KMS-11 (cell line): Measurements from ENCODE around the gene FOXP1.

ENCODE experiments used
- H2AFZ ChIP-seq: fragments of 200-600 bp; sonication (generic); 2 replicates; pipeline ENCODE4 v1.6.1; 2016; ENCODE audit warnings: antibody characterized with exemption, mixed run types, low read depth
- H3K27ac ChIP-seq: fragments of 200-600 bp; sonication (generic); 2 replicates; pipeline ENCODE4 v1.6.1; 2016; ENCODE audit warnings: mild to moderate bottlenecking, mixed run types
- H3K27me3 ChIP-seq: fragments of 200-600 bp; sonication (generic); 2 replicates; pipeline ENCODE4 v1.6.1; 2017; ENCODE audit warnings: mild to moderate bottlenecking, low read depth, mixed run types, moderate library complexity; ENCODE audit not compliant: insufficient read depth
- H3K36me3 ChIP-seq: fragments of 200-600 bp; sonication (generic); 2 replicates; pipeline ENCODE4 v1.6.1; 2017; ENCODE audit warnings: mild to moderate bottlenecking, mixed run types; ENCODE audit not compliant: insufficient read depth
- H3K4me1 ChIP-seq: fragments of 200-600 bp; sonication (generic); 2 replicates; pipeline ENCODE4 v1.6.1; 2016; ENCODE audit warnings: mild to moderate bottlenecking, low read depth, mixed run types; ENCODE audit not compliant: poor library complexity, severe bottlenecking
- H3K4me2 ChIP-seq: fragments of 200-600 bp; sonication (generic); 2 replicates; pipeline ENCODE4 v1.7.0; 2016; ENCODE audit warnings: mild to moderate bottlenecking, mixed run types
- H3K4me3 ChIP-seq: fragments of 200-600 bp; sonication (generic); IDR thresholded peaks from 2 replicates; pipeline ENCODE4 v1.6.1; 2017; ENCODE audit warnings: low read depth, low read length, mixed read lengths; ENCODE audit not compliant: insufficient read depth
- H3K79me2 ChIP-seq: fragments of 200-600 bp; sonication (generic); 2 replicates; pipeline ENCODE4 v1.6.1; 2016; ENCODE audit warnings: low read depth, mixed run types; ENCODE audit not compliant: insufficient read depth
- H3K9ac ChIP-seq: fragments of 200-600 bp; sonication (generic); 2 replicates; pipeline ENCODE4 v1.6.1; 2016; ENCODE audit warnings: mild to moderate bottlenecking, mixed run types
- H4K20me1 ChIP-seq: fragments of 200-600 bp; sonication (generic); 2 replicates; pipeline ENCODE4 v1.6.1; 2016; ENCODE audit warnings: mild to moderate bottlenecking, mixed run types; ENCODE audit not compliant: insufficient read depth
- CTCF ChIP-seq: fragments of 200-600 bp; sonication (generic); conservative IDR thresholded peaks from 2 replicates; pipeline ENCODE4 v1.6.1; 2017; ENCODE audit warnings: low read depth, mild to moderate bottlenecking, antibody characterized with exemption, low read length, moderate library complexity, mixed read lengths

FOXP1 gene

DNA sequence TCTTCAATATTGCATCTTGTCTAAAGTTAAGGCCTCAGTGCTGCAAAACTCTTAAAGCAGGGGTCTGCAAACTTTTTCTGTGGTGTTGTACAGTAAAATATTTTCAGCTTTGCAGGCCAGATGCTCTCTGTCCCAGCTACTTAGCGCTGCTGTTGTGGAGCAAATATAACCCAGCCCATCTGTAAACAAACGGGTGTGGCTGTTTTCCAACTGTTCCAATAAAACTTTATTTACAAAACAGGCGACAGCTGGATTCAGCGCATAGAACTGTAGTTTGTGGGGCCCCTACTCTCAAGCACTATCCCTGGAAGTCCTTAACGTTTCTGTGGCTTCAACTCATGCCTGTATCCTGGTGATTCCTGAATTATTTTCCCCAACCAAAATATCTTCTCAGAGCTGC is 365.0 kb downstream of the FOXP1 start:
- no peak overlapping the region for H2AFZ ChIP-seq
- TF ChIP-seq CTCF = no peak
- no peak overlapping the region for H3K4me2 ChIP-seq
- H3K79me2 ChIP-seq = no peaks in the 10 kb centered on the region
- H3K27ac ChIP-seq = no peak overlapping the region
- no peaks in the 10 kb centered on the region for H3K27me3 ChIP-seq
- no peak overlapping the region for H3K4me3 ChIP-seq
- no peak overlapping the region for H3K9ac ChIP-seq
- no peaks in the 10 kb centered on the region for H3K36me3 ChIP-seq
- H4K20me1 ChIP-seq = no peaks in the 10 kb centered on the region
- no peaks in the 10 kb centered on the region for H3K4me1 ChIP-seq

GRCh38 chr3:71217640-71218222 is 365.8 kb downstream of the FOXP1 start:
- H3K27me3 ChIP-seq = no peaks in the 10 kb centered on the region
- no peaks in the 10 kb centered on the region for H4K20me1 ChIP-seq
- no peak overlapping the region for H3K27ac ChIP-seq
- no peak for TF ChIP-seq CTCF
- H3K4me2 ChIP-seq = no peak overlapping the region
- no peaks in the 10 kb centered on the region for H3K4me1 ChIP-seq
- no peak overlapping the region for H3K9ac ChIP-seq
- no peak overlapping the region for H2AFZ ChIP-seq
- no peaks in the 10 kb centered on the region for H3K79me2 ChIP-seq
- no peak overlapping the region for H3K4me3 ChIP-seq
- H3K36me3 ChIP-seq = no peaks in the 10 kb centered on the region

DNA sequence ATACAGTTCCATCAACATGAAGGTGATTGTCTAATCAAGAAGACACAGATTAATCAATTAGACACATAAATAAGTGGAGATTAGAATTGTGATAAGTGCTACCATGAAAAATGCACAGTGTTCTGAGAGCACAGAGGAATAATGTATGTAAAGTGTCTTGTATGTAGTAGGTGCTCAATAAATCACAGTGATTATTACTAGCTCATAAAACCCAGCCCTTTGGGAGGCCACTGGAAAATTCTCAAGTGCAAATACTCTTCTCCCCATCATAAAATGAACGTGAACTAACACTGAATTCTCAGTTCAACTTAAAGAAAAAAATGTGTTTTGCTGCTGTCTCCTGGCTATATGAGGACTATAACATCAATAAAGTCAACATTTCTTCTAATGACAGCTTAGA is 368.2 kb downstream of the FOXP1 start:
- no peaks in the 10 kb centered on the region for H3K36me3 ChIP-seq
- H3K79me2 ChIP-seq = no peaks in the 10 kb centered on the region
- TF ChIP-seq CTCF = no peak
- H3K4me2 ChIP-seq = no peak overlapping the region
- H3K9ac ChIP-seq = no peak overlapping the region
- no peak overlapping the region for H2AFZ ChIP-seq
- no peaks in the 10 kb centered on the region for H3K27me3 ChIP-seq
- H4K20me1 ChIP-seq = no peaks in the 10 kb centered on the region
- H3K27ac ChIP-seq = no peak overlapping the region
- no peak overlapping the region for H3K4me3 ChIP-seq
- H3K4me1 ChIP-seq = no peaks in the 10 kb centered on the region

- Histone ChIP-seq H2AFZ (no peak overlapping the region), H3K9ac (no peak overlapping the region), H4K20me1 (no peaks in the 10 kb centered on the region), H3K4me2 (no peak overlapping the region), H3K36me3 (no peaks in the 10 kb centered on the region), H3K4me3 (no peak overlapping the region), H3K27me3 (no peaks in the 10 kb centered on the region), H3K27ac (no peak overlapping the region), H3K79me2 (no peaks in the 10 kb centered on the region), H3K4me1 (no peaks in the 10 kb centered on the region)
- no peak for TF ChIP-seq CTCF
Measured at GRCh38 chr3:71214797-71215196, 368.7 kb downstream of the FOXP1 start.
